GM21526 (cell line): ENCODE measurements around the gene JAML.

Experiments used
- ATAC-seq: cut with Tn5 transposase; IDR thresholded peaks from one replicate; pipeline ENCODE4 v1.9.1; 2021; ENCODE audit warnings: moderate library complexity; ENCODE audit not compliant: unreplicated experiment, low FRiP score

Gene JAML

GRCh38 chr11:118170231-118170630 is 54.6 kb downstream of the JAML start:
- ATAC-seq, result no peak

GRCh38 chr11:118169300-118170140 is 55.3 kb downstream of the JAML start:
- ATAC-seq, result no peak

- ATAC-seq, result no peak
Measured at GRCh38 chr11:118168751-118169150, 56.1 kb downstream of the JAML start.

GRCh38 chr11:118168316-118168715 is 56.5 kb downstream of the JAML start:
- no peak for ATAC-seq

- no peak for ATAC-seq
Measured at GRCh38 chr11:118167906-118168305, 56.9 kb downstream of the JAML start.

GRCh38 chr11:118167253-118167652 is 57.6 kb downstream of the JAML start:
- no peak for ATAC-seq

- no peak for ATAC-seq
Measured at GRCh38 chr11:118166641-118167040, 58.2 kb downstream of the JAML start.

GRCh38 chr11:118164885-118165284 is 59.9 kb downstream of the JAML start:
- ATAC-seq, result no peak

- no peak for ATAC-seq
Measured at GRCh38 chr11:118163494-118163893, 61.3 kb downstream of the JAML start.

GRCh38 chr11:118162846-118163245 is 62.0 kb downstream of the JAML start:
- ATAC-seq, result no peak

- ATAC-seq, result no peak
Measured at GRCh38 chr11:118161786-118162185, 63.0 kb downstream of the JAML start.

GRCh38 chr11:118157186-118157895 is 67.5 kb downstream of the JAML start:
- no peak for ATAC-seq

- no peak for ATAC-seq
Measured at GRCh38 chr11:118156531-118157185, 68.2 kb downstream of the JAML start.

- no peak for ATAC-seq
Measured at GRCh38 chr11:118155776-118156530, 68.9 kb downstream of the JAML start.

- ATAC-seq, result no peak
Measured at GRCh38 chr11:118154641-118155040, 70.2 kb downstream of the JAML start.

GRCh38 chr11:118153976-118154375 is 70.8 kb downstream of the JAML start:
- no peak for ATAC-seq

GRCh38 chr11:118153516-118153915 is 71.3 kb downstream of the JAML start:
- ATAC-seq, result no peak

- no peak for ATAC-seq
Measured at GRCh38 chr11:118152552-118153471, 72.0 kb downstream of the JAML start, which contains the start of gene SCN4B. Gene SCN4B, minus strand, starts transcription at chr11:118152823. Its CDS starts 150 bp downstream, at chr11:118152673.

GRCh38 chr11:118152020-118152551 is 72.7 kb downstream of the JAML start:
- ATAC-seq, result no peak
